OCI-LY7 (cell line): ENCODE measurements around the gene ANXA4.

Experiments used
- CTCF ChIP-seq: fragments of 200-600 bp; sonication (generic); conservative IDR thresholded peaks from 2 replicates; pipeline ENCODE4 v1.5.1; 2014; ENCODE audit warnings: mild to moderate bottlenecking, antibody characterized with exemption, low read length, moderate library complexity, mixed read lengths
- EZH2phosphoT487 ChIP-seq: fragments of 200-600 bp; sonication (generic); IDR thresholded peaks from 2 replicates; pipeline ENCODE4 v1.6.1; 2018; ENCODE audit warnings: low read depth, borderline replicate concordance, mild to moderate bottlenecking, mixed run types, antibody characterized with exemption, low read length, moderate library complexity, mixed read lengths

- TF ChIP-seq CTCF: no peak
- no peak for TF ChIP-seq EZH2phosphoT487
These were observed 41.6 kb upstream of the ANXA4 start for GRCh38 chr2:69700381-69700780.
